T-helper 17 cell (primary cell): Measurements from ENCODE around the gene KY. TPM values are rescaled to one million over a fixed set of nuclear protein-coding genes. Genes with fewer than 3 reads are reported as not detected.

Experiments
- ATAC-seq: fragments of 150-1000 bp; cut with Tn5 transposase; 2 replicates; pipeline ENCODE4 v1.10.0; 2021; ENCODE audit warnings: mild to moderate bottlenecking, moderate library complexity
- DNase-seq, 3 donors: peaks; one replicate each; pipeline versions ENCODE4 v3.0.0 to v3.0.0-alpha.2; 2020 to 2021
- H3K9me3 ChIP-seq: one replicate; pipeline ENCODE4 v1.7.0; 2013; ENCODE audit warnings: low read length, mild to moderate bottlenecking; ENCODE audit not compliant: control insufficient read depth, poor library complexity, severe bottlenecking
- H3K27ac Mint-ChIP-seq: one replicate; pipeline ENCODE4 v1.8.0; 2022; ENCODE audit warnings: mild to moderate bottlenecking, moderate library complexity, mixed read lengths
- H3K27me3 Mint-ChIP-seq: one replicate; pipeline ENCODE4 v1.8.0; 2022; ENCODE audit warnings: mixed read lengths
- H3K36me3 Mint-ChIP-seq: one replicate; pipeline ENCODE4 v1.8.0; 2022; ENCODE audit warnings: low read depth, mixed read lengths
- H3K4me1 Mint-ChIP-seq: one replicate; pipeline ENCODE4 v1.8.0; 2022; ENCODE audit warnings: mild to moderate bottlenecking, mixed read lengths
- H3K4me3 Mint-ChIP-seq: one replicate; pipeline ENCODE4 v1.8.0; 2022; ENCODE audit warnings: mild to moderate bottlenecking, moderate library complexity, mixed read lengths
- total RNA-seq, 4 donors: library from RNA in 2 of 4; stranded (reverse) in 2 of 4; gene quantifications; one replicate each; pipeline ENCODE4 v1.2.3 and lab custom pipeline; 2022 to 2026

The KY gene, protein sequence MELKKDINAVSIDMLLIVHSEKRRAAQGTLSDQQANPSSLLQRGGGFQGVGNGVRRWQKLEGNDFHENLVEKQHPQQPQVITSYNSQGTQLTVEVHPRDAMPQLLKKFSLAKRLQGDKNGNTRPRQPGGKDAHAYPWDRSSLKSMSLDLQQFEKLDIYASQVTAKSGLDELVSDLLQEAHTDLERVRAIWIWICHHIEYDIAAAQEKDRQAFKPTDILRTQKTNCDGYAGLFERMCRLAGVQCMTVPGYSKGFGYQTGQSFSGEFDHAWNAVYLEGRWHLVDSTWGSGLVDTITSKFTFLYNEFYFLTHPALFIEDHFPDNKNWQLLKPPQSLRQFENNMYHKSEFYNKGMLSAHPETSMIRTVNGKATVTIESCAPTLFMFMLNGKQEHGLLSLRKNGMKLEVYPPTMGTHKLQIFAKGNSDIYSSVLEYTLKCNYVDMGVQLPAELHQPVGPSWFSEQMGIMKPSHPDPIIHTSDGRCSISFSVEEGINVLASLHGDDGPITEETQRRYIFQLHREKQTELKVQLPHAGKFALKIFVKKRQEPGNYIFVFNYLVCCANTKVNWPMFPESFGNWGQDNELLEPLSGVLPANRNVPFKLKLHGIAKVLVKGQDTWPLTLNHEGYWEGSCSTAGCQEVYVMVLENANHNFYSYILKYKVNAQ
- not detected for total RNA-seq
- 0 reads per million in 2 donors for total RNA-seq (lab: John Stamatoyannopoulos, UW)

DNA sequence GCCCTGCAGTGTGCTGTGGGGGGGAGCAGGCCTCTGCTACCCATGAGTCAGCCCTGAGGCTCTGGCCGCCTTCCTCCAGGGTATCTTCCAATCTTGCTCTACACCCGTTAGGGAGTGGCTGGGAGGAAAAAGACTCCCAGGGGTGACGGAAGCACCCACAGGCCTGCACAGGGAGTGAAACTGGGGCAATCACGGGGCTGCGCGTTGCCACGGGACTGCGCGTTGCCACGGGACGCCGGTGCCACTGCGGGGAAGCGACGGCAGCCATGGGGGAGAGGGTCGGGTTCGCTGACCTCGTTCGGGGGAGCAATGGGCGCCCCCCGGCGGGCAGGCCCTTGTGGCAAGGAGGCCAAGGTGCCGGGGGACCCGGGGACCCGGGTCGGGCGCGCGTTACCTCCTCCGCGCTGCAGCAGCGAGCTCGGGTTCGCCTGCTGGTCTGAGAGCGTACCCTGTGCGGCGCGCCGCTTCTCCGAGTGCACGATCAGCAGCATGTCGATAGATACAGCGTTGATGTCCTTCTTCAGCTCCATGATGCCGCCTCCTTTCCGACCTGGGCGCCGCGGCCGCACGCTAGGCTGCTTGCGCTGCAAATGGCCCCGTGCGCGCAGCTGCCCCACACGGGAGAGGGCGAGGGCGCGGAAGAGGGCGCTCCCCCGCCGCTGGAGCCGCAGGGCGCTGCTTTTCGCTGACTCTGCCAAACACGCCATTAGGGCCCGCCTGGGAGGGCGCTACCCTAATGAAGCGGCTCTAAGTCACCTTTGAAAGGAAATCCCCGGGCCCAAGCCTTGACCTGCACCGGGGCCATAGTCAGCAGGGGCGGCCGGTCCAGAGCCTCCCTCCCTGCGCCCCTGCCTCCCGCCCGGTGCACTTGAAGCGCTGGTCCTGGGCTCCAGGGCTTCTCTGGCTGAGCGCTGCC, at the start of gene KY:
KY (minus strand) TSS at position 592 of the 916 bp plus-strand sequence; CDS start at position 530, 62 bp downstream.
- ATAC-seq (no peak), DNase-seq (no peak)
- Mint-ChIP-seq H3K4me3 (peak within 1 kb of the TSS; percentile 21), H3K27me3 (peaks cover 44% of the 10 kb centered on the region), H3K36me3 (peaks cover 2% of the 10 kb centered on the region), H3K27ac (no peak within 1 kb of the TSS), H3K4me1 (no peaks in the 10 kb centered on the region)
- H3K9me3 ChIP-seq, result no peaks in the 10 kb centered on the region

DNA sequence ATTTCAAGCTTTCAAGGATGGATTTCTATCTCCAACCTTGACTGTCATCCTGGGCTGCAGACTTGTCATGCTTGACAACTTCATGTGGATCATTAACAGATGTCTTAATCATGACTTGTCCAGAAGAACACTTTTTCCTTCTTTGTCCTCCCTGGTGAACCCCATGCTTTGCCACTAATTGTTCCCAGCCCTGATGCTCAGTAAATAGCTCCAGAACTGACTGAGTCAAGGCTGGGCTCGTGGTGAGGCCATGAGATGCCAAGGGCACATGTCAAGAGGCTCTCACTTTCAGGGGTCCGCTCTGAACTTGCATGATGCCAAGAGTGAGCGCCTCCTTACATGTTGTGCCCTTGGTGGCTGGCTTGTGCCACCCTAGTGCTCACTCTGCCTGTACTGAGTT, 48.9 kb upstream of the KY start:
- no peaks in the 10 kb centered on the region for H3K4me1 Mint-ChIP-seq
- peaks cover 30% of the 10 kb centered on the region for H3K27me3 Mint-ChIP-seq
- H3K4me3 Mint-ChIP-seq, result no peak overlapping the region

DNA sequence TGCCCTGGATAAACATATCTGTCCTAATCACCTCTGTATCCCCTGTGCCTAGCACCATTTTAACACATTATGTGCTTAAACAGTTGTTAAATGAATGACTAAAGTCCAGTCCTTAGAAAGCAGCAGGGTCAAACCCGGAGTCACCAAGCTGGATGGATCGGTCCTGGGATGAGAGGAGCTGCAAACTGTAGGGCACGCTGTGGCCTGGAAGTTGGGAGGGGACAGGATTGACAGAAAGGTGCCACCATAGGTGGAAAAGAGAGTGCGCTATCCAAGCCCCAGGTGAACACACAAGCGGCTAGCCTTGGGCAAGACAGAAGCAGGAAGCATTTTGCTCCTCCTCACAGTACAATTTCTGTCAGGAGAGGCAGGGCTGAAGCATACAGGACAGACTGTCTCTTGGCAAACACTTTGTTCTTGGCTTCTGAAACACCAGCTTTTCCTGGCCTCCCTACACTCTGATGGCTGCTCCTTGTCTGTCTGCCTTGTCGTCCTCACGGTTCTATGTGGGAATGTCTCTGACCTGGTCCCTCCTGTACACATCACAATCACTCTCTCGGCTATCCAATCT, 48.4 kb upstream of the KY start:
- Mint-ChIP-seq H3K27ac (no peak overlapping the region), H3K4me1 (no peaks in the 10 kb centered on the region), H3K4me3 (no peak overlapping the region), H3K27me3 (peaks cover 35% of the 10 kb centered on the region), H3K36me3 (no peaks in the 10 kb centered on the region)
- ATAC-seq, result no peak
- DNase-seq, result no peak
- no peaks in the 10 kb centered on the region for H3K9me3 ChIP-seq

More for the DNA sequence above, 48.9 kb upstream of the KY start:
- no peaks in the 10 kb centered on the region for H3K36me3 Mint-ChIP-seq
- DNase-seq (no peak), ATAC-seq (no peak)
- no peaks in the 10 kb centered on the region for H3K9me3 ChIP-seq
- no peak overlapping the region for H3K27ac Mint-ChIP-seq

DNA sequence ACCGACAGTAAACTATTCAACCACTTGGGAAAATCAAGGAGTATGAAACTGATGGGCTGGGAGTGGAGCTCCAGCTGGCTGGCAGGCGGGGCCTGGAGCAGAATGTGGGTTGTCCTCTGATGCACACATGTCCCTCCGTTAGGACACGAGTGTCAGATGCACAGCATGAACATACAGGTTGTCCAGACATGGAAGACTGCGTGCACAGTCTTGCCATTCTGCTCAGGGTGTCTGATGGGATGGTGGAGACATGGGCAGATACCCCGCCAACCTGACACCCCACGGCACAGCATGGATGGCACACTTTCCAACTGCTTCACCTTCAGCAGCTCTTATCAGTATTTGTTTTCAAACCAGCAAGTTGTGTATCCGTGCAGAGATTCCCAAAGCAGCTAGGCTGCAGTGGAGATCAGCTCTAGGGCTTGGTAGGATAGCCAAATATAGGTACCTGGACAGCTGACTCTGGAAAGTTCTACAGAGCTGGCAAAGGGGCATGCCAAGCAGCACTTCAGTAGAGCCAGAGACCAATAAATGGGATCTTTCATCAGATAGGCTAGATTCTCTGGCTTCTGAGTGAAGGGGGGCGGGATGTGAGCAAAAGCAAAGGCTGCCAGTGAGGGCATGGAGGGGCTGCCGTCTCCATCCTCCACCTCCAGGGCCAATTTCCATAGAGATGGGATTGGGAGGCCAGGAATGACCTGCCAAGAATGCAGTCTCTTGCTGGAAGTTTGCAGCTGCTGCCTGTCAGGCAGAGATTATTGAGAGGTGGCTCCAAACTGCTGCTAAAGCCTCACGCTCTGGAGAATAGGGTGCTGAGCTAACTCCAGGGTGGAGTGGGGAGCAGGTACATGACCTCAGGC, 47.2 kb upstream of the KY start:
- ATAC-seq (no peak), DNase-seq (no peak)
- no peak overlapping the region for H3K27ac Mint-ChIP-seq
- peaks cover 36% of the 10 kb centered on the region for H3K27me3 Mint-ChIP-seq
- no peaks in the 10 kb centered on the region for H3K9me3 ChIP-seq
- H3K4me3 Mint-ChIP-seq, result no peak overlapping the region
- H3K4me1 Mint-ChIP-seq, result no peaks in the 10 kb centered on the region
- H3K36me3 Mint-ChIP-seq, result no peaks in the 10 kb centered on the region

DNA sequence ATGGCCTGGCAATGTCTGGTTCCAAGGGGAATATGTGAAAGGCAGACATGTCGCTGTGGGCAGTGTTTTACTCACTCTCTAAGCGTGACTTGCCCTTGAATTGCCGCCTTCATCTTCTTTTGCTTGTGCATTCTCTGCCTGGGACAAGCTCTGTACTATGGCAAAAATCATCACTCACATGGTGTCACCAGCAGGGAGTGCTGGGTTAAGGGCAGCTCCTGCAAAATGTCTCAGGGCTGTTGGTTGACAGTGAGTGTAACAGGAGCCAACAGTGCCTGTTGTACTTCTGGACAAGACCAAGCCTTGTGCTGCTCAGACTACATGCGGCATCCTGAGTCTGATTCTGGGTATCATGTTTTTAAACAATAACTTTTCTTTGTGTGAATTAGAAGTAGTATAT, 45.3 kb upstream of the KY start:
- no peak for ATAC-seq
- H3K4me3 Mint-ChIP-seq, result no peak overlapping the region
- no peaks in the 10 kb centered on the region for H3K36me3 Mint-ChIP-seq
- H3K27me3 Mint-ChIP-seq, result peaks cover 36% of the 10 kb centered on the region
- DNase-seq, result no peak
- H3K9me3 ChIP-seq, result no peaks in the 10 kb centered on the region
- no peaks in the 10 kb centered on the region for H3K4me1 Mint-ChIP-seq
- no peak overlapping the region for H3K27ac Mint-ChIP-seq

DNA sequence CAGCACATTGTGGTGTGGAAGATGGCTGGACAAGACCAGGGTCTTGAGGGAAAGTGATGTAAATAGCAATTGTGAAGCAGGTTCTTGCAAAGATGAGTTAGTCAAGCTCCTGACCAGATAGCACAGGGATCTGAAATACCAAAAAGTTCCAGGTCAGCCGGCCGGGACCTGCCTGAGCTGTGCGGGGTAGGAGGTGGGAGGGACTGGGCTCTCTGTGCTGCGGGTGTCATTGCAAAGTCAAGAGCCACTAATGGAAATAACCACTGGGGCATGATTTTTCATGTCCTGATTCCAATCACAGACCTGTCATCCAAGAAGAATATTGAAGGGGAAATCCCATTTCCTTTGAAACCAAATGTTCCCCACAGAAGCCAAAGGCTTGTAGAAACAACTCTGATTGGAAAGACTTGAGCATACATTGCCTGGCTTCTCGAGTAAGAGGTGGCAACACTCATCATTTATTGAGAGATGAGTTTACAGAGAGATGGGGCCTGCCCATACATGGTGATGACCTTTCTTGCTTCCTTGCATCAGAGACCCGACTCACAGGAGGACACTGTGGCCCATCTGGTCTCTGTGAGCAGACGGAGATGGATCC, 44.2 kb upstream of the KY start:
- Mint-ChIP-seq H3K27me3 (peaks cover 35% of the 10 kb centered on the region), H3K4me1 (no peaks in the 10 kb centered on the region), H3K27ac (no peak overlapping the region), H3K4me3 (no peak overlapping the region), H3K36me3 (no peaks in the 10 kb centered on the region)
- DNase-seq, result no peak
- no peaks in the 10 kb centered on the region for H3K9me3 ChIP-seq
- ATAC-seq, result no peak

DNA sequence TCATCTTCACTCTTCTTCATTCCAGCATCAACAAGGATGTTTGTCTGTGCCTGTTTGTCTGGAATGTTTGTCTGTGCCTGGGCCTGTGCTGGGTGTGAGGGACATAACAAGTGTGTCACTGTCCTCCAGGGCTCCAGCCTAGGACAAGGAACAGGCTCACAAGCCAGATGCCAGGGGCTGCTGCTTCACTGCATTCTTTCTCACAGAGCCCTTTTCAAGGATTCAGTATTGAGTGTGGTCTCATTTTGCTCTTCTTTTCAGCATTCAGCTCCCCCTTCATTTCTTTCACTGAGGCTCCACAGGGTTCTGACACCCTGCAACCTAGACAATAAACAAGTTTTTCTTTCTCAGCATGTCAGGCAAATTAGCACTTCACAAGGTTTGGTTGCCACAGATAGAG, 43.6 kb upstream of the KY start:
- H3K27me3 Mint-ChIP-seq, result peaks cover 29% of the 10 kb centered on the region
- no peaks in the 10 kb centered on the region for H3K4me1 Mint-ChIP-seq
- H3K4me3 Mint-ChIP-seq, result no peak overlapping the region
- H3K9me3 ChIP-seq, result no peaks in the 10 kb centered on the region
- H3K36me3 Mint-ChIP-seq, result no peaks in the 10 kb centered on the region
- no peak overlapping the region for H3K27ac Mint-ChIP-seq
- DNase-seq (no peak), ATAC-seq (no peak)

DNA sequence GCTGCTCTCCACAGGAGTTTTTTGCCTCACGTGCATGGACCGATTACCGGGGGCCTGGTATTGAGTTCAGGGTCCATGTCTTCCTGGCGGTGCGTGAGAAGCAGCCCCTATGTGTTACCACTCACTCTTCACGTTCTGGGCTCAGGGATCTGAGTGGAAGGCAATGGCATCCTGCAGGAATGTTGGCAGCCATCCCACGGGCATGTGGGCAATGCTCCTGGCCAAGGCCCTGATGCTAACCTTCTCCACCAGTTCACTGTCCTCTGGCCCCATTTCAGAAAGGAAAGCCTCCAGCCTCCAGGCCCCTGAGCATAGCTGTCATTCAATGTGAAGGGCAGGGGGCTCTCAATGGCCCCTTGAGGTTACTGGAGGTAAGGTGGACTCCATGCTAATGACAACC, 43.0 kb upstream of the KY start:
- ATAC-seq (no peak), DNase-seq (no peak)
- Mint-ChIP-seq H3K36me3 (no peaks in the 10 kb centered on the region), H3K27me3 (peaks cover 27% of the 10 kb centered on the region), H3K4me3 (no peak overlapping the region), H3K27ac (no peak overlapping the region), H3K4me1 (no peaks in the 10 kb centered on the region)
- H3K9me3 ChIP-seq, result no peaks in the 10 kb centered on the region

DNA sequence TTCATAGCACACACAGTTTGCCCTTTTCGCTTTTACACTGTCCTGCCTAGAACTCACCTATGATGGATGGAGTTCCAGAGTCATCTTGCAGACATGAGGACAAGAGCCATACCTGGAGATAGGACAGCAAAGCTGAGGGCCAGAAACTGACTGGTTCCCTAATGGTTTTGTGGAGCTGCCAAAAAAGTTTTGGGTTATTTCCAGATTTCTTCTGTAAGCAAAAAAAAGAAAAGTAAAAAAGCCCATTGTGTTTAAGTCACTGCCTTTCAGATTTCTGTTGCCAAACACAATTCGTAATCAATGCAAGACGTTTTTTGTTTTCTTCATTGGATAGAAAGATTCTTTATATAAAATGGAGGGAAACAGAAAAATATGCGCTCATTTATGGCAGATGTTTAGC, 42.4 kb upstream of the KY start:
- Mint-ChIP-seq H3K27me3 (peaks cover 29% of the 10 kb centered on the region), H3K27ac (no peak overlapping the region), H3K4me3 (no peak overlapping the region), H3K36me3 (no peaks in the 10 kb centered on the region), H3K4me1 (no peaks in the 10 kb centered on the region)
- ATAC-seq (no peak), DNase-seq (no peak)
- no peaks in the 10 kb centered on the region for H3K9me3 ChIP-seq

DNA sequence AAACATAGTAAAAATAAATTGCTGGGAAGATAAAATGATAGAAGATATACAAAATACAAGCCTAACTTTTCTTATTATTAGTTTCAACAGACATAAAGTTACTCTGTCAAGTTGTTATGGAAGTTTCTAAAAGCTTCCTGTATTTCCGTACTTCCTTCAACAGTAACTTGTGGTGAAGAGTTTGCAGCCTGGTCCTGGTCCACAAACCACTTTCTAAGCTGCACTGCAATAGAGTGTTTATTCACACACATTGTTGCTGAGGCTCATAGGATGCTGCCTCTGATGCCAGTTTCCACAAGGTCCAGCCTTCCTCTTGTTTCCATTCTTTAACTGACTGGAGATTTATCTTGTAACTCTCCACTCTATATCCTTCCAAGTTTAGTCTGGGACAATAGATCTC, 39.4 kb upstream of the KY start:
- Mint-ChIP-seq H3K27me3 (peaks cover 19% of the 10 kb centered on the region), H3K4me3 (no peak overlapping the region)
- ATAC-seq, result no peak

DNA sequence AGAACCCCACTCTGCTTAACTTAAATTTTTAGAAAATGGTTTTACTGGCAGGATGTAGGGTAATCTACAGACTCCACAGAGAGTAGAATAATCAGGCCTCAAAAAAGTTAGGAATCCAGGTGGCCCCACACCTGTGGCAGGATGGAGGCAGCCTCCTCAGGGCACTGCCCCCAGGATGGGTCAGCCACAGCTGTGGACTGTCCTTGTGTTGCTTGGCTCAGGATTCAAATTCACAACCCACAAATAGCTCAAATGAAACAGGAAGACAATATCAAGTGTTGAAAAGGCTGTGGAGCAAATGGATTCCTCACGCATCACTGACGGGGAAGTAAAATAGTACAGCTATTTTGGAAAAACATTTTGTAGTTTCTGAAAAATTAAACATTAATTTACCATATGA, 36.8 kb upstream of the KY start:
- Mint-ChIP-seq H3K4me3 (no peak overlapping the region), H3K27me3 (peaks cover 9% of the 10 kb centered on the region), H3K27ac (no peak overlapping the region), H3K4me1 (no peaks in the 10 kb centered on the region), H3K36me3 (no peaks in the 10 kb centered on the region)
- no peaks in the 10 kb centered on the region for H3K9me3 ChIP-seq
- ATAC-seq (no peak), DNase-seq (no peak)

More for the DNA sequence above, 39.4 kb upstream of the KY start:
- no peak overlapping the region for H3K27ac Mint-ChIP-seq
- H3K4me1 Mint-ChIP-seq, result no peaks in the 10 kb centered on the region
- DNase-seq, result no peak
- no peaks in the 10 kb centered on the region for H3K9me3 ChIP-seq
- no peaks in the 10 kb centered on the region for H3K36me3 Mint-ChIP-seq
